K562 (cell line): ENCODE measurements around the gene LHPP. TPM values are rescaled to one million over a fixed set of nuclear protein-coding genes. Genes with fewer than 3 reads are reported as not detected.

Experiments
- C11orf30 ChIP-seq: fragments of 450-650 bp; IDR thresholded peaks from 2 replicates; pipeline ENCODE4 v1.6.1; 2016; ENCODE audit warnings: low read depth, mild to moderate bottlenecking
- GABPB2 ChIP-seq: fragments of 250-450 bp; sonication (Bioruptor Pico); conservative IDR thresholded peaks from 2 replicates; pipeline ENCODE4 v1.5.1; 2021; ENCODE audit warnings: mild to moderate bottlenecking
- GATAD2B ChIP-seq: fragments of 450-650 bp; IDR thresholded peaks from 2 replicates; pipeline ENCODE4 v1.6.1; 2017; ENCODE audit warnings: mild to moderate bottlenecking, borderline replicate concordance
- HMG20A ChIP-seq: fragments of 450-650 bp; formaldehyde crosslinking; conservative IDR thresholded peaks from 2 replicates; pipeline ENCODE4 v1.4.0; 2020; ENCODE audit warnings: mild to moderate bottlenecking, mixed read lengths
- MAFK ChIP-seq: IDR thresholded peaks from 2 replicates; pipeline ENCODE4 v1.6.1; 2011; ENCODE audit warnings: low read length, improper control_type of control experiment
- NFXL1 ChIP-seq: fragments of 450-650 bp; formaldehyde crosslinking; IDR thresholded peaks from 2 replicates; pipeline ENCODE4 v1.4.0; 2021; ENCODE audit warnings: mild to moderate bottlenecking
- PHB ChIP-seq: fragments of 250-450 bp; sonication (Bioruptor Pico); IDR thresholded peaks from 2 replicates; pipeline ENCODE4 v1.5.0; 2021
- RBM25 ChIP-seq: fragments of 200-400 bp; formaldehyde crosslinking; IDR thresholded peaks from 2 replicates; pipeline ENCODE4 v1.6.1; 2018; ENCODE audit warnings: low read length, low read depth, moderate library complexity; ENCODE audit not compliant: severe bottlenecking
- RFX7 ChIP-seq: fragments of 250-450 bp; sonication (Bioruptor Pico); IDR thresholded peaks from 2 replicates; pipeline ENCODE4 v1.5.1; 2021; ENCODE audit warnings: mild to moderate bottlenecking
- SMC3 ChIP-seq: conservative IDR thresholded peaks from 2 replicates; pipeline ENCODE4 v1.6.1; 2011; ENCODE audit warnings: low read depth, low read length, improper control_type of control experiment; ENCODE audit not compliant: insufficient read depth
- TCF7 ChIP-seq: sonication (generic); IDR thresholded peaks from 2 replicates; pipeline ENCODE4 v1.6.1; 2016; ENCODE audit warnings: antibody characterized with exemption, borderline replicate concordance
- ZNF224 ChIP-seq: sonication (generic); formaldehyde crosslinking; IDR thresholded peaks from 2 replicates; pipeline ENCODE4 v1.8.0; 2022; ENCODE audit warnings: mild to moderate bottlenecking, missing genetic modification reagents
- ZNF584 ChIP-seq: fragments of 200-800 bp; sonication (Bioruptor generic); IDR thresholded peaks from 2 replicates; pipeline ENCODE4 v1.6.1; 2016; ENCODE audit warnings: low read depth, mild to moderate bottlenecking, missing genetic modification characterization, missing compliant biosample characterization
- polyA plus RNA-seq, 8 experiments: library from polyadenylated mRNA; depleted of rRNA in 4 of 8; stranded (reverse) in 5 of 8; unstranded in 3 of 8; fragments of >200 nt; fragmentation: Nextera tagmentation in 2 of 8; fragmentation: Illumina TruSeq in 1 of 8; extraction: Ambion mirVana in 2 of 8; extraction: Trizol in 1 of 8; gene quantifications; 2 replicates each; pipeline versions ENCODE4 v1.2.1 to v1.2.3, GENCODE V29; 2011 to 2014; ENCODE audit warnings: inconsistent platforms in 1 of 8, missing spikeins in 1 of 8
- total RNA-seq, 7 experiments: library from RNA; depleted of rRNA in 6 of 7; stranded (reverse); fragments of >200 nt in 6 of 7; fragmentation: Illumina TruSeq in 2 of 7; extraction: Trizol in 2 of 7; gene quantifications; 2 replicates each; pipeline versions ENCODE4 v1.2.1 to v1.2.3, GENCODE V29; 2011 to 2021; ENCODE audit warnings: low replicate concordance in 1 of 7
- TF ChIP-seq, protein P1 (sequence below): fragments of 200-600 bp; sonication (generic); IDR thresholded peaks from one replicate; pipeline ENCODE4 v1.6.1; 2012; ENCODE audit warnings: mild to moderate bottlenecking, low read depth, low read length, inconsistent platforms
- TF ChIP-seq, protein P2 (sequence below): sonication (generic); formaldehyde crosslinking; IDR thresholded peaks from 2 replicates; pipeline ENCODE4 v1.4.0; 2020; ENCODE audit warnings: mild to moderate bottlenecking, missing genetic modification reagents

Gene LHPP
- total and polyA plus RNA-seq, 9 of the 15 experiments (the other 6 are each of a cell fraction or from before 2014, with no cell fraction given) = 0.34 to 7.4 (median 3.0) TPM

DNA sequence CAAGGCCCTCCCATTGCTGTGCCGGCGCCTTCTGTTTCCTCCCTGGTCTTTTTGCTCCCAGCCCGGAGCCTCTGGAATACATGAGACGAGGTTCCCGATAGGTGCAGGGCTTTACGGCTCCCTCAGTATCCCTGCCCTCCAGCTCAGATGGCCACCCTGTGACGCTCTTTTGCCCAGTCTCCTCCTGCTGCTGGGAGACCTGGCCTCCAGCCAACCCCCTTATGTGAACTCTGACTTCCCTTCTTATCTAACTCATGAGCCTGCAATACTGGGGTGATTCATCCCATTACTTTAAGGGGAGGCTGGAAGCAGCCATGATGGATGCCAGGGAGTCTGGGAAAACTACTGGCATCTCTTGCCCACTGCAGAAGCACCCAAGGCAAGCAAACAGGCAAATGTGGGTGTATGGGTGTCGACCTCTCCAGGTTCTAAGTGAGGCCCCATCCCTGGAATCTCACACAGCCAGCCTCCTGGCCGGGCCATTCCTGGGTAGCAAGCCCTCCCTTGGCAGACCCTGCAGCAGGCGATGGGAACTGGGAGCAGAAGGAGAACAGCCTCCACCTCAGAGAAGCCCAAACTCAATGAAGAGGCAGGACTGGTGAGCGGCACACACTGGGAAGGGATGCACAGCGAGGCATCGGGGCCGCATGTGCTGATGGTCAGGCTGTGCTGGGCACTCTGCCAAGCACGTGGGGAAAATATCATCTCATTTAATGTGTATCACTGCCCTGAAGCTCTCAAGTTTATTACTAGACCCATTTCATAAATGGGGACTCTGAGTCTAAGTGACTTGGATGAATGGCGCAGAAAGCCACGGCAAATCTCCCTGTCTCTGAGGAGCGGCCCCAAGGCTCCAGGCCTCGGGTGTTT, 185.1 kb downstream of the LHPP start (continued):
- no peak for TF ChIP-seq GABPB2 (CRISPR knock-in tag)
- TF ChIP-seq, protein P1, sequence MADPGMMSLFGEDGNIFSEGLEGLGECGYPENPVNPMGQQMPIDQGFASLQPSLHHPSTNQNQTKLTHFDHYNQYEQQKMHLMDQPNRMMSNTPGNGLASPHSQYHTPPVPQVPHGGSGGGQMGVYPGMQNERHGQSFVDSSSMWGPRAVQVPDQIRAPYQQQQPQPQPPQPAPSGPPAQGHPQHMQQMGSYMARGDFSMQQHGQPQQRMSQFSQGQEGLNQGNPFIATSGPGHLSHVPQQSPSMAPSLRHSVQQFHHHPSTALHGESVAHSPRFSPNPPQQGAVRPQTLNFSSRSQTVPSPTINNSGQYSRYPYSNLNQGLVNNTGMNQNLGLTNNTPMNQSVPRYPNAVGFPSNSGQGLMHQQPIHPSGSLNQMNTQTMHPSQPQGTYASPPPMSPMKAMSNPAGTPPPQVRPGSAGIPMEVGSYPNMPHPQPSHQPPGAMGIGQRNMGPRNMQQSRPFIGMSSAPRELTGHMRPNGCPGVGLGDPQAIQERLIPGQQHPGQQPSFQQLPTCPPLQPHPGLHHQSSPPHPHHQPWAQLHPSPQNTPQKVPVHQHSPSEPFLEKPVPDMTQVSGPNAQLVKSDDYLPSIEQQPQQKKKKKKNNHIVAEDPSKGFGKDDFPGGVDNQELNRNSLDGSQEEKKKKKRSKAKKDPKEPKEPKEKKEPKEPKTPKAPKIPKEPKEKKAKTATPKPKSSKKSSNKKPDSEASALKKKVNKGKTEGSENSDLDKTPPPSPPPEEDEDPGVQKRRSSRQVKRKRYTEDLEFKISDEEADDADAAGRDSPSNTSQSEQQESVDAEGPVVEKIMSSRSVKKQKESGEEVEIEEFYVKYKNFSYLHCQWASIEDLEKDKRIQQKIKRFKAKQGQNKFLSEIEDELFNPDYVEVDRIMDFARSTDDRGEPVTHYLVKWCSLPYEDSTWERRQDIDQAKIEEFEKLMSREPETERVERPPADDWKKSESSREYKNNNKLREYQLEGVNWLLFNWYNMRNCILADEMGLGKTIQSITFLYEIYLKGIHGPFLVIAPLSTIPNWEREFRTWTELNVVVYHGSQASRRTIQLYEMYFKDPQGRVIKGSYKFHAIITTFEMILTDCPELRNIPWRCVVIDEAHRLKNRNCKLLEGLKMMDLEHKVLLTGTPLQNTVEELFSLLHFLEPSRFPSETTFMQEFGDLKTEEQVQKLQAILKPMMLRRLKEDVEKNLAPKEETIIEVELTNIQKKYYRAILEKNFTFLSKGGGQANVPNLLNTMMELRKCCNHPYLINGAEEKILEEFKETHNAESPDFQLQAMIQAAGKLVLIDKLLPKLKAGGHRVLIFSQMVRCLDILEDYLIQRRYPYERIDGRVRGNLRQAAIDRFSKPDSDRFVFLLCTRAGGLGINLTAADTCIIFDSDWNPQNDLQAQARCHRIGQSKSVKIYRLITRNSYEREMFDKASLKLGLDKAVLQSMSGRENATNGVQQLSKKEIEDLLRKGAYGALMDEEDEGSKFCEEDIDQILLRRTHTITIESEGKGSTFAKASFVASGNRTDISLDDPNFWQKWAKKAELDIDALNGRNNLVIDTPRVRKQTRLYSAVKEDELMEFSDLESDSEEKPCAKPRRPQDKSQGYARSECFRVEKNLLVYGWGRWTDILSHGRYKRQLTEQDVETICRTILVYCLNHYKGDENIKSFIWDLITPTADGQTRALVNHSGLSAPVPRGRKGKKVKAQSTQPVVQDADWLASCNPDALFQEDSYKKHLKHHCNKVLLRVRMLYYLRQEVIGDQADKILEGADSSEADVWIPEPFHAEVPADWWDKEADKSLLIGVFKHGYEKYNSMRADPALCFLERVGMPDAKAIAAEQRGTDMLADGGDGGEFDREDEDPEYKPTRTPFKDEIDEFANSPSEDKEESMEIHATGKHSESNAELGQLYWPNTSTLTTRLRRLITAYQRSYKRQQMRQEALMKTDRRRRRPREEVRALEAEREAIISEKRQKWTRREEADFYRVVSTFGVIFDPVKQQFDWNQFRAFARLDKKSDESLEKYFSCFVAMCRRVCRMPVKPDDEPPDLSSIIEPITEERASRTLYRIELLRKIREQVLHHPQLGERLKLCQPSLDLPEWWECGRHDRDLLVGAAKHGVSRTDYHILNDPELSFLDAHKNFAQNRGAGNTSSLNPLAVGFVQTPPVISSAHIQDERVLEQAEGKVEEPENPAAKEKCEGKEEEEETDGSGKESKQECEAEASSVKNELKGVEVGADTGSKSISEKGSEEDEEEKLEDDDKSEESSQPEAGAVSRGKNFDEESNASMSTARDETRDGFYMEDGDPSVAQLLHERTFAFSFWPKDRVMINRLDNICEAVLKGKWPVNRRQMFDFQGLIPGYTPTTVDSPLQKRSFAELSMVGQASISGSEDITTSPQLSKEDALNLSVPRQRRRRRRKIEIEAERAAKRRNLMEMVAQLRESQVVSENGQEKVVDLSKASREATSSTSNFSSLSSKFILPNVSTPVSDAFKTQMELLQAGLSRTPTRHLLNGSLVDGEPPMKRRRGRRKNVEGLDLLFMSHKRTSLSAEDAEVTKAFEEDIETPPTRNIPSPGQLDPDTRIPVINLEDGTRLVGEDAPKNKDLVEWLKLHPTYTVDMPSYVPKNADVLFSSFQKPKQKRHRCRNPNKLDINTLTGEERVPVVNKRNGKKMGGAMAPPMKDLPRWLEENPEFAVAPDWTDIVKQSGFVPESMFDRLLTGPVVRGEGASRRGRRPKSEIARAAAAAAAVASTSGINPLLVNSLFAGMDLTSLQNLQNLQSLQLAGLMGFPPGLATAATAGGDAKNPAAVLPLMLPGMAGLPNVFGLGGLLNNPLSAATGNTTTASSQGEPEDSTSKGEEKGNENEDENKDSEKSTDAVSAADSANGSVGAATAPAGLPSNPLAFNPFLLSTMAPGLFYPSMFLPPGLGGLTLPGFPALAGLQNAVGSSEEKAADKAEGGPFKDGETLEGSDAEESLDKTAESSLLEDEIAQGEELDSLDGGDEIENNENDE = no peak
- TF ChIP-seq RFX7 = no peak
- TF ChIP-seq C11orf30 = no peak
- no peak for TF ChIP-seq HMG20A (CRISPR knock-in tag)
- TF ChIP-seq MAFK = 0 out of 2 replicates have a peak, but pooled peaks have one; percentile 8
- TF ChIP-seq, protein P2, sequence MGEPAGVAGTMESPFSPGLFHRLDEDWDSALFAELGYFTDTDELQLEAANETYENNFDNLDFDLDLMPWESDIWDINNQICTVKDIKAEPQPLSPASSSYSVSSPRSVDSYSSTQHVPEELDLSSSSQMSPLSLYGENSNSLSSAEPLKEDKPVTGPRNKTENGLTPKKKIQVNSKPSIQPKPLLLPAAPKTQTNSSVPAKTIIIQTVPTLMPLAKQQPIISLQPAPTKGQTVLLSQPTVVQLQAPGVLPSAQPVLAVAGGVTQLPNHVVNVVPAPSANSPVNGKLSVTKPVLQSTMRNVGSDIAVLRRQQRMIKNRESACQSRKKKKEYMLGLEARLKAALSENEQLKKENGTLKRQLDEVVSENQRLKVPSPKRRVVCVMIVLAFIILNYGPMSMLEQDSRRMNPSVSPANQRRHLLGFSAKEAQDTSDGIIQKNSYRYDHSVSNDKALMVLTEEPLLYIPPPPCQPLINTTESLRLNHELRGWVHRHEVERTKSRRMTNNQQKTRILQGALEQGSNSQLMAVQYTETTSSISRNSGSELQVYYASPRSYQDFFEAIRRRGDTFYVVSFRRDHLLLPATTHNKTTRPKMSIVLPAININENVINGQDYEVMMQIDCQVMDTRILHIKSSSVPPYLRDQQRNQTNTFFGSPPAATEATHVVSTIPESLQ (CRISPR knock-in tag) = no peak
- TF ChIP-seq ZNF224 (CRISPR knock-in tag) = no peak
- no peak for TF ChIP-seq NFXL1
- TF ChIP-seq SMC3 = no peak
- no peak for TF ChIP-seq PHB (CRISPR knock-in tag)
- TF ChIP-seq TCF7 = no peak
- no peak for TF ChIP-seq ZNF584 (CRISPR knock-in tag)
- TF ChIP-seq RBM25 = no peak
- no peak for TF ChIP-seq GATAD2B
